GM21529 (cell line): ENCODE measurements around the gene ALDH1A2.

Experiments used
- ATAC-seq: cut with Tn5 transposase; IDR thresholded peaks from one replicate; pipeline ENCODE4 v1.9.1; 2021; ENCODE audit not compliant: unreplicated experiment

Gene ALDH1A2

DNA sequence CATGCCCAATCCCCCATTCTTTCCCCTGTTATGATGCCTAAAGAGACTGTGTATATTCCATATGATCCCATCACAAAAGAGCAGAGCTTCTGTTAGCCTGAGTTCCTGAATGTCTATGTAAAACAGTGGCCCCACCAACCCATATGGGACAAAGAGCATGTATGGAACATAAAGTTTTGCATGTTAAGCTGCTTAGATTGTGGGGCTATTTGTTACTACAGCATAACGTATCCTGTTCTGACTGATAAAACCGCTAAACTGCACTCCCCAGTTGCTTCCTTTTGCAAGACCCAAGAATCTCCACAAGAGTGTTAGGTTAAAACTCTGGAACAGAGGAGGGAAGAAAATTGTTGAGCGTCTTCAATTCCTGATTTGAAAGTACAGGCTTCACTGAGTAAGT lies 154.8 kb downstream of the ALDH1A2 start:
- ATAC-seq = no peak

DNA sequence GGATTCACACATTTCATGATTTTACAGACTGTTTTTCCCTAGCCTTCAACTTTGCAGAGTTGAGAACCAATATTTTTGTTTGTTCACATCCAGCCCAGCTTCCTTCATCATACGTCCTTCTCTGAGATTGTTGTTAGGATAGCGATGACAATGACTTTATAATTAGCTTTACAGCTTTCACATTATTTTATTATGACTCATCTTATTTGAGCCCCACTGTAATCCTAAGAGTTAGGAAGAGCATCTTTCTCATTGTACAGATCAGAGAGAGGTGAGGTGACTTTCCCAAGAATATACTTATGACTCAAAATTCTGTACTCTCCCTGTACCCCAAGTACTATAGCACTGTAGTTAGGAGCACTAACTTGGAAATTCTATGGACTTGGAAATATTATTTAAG lies 156.1 kb downstream of the ALDH1A2 start:
- no peak for ATAC-seq

- ATAC-seq = no peak
Observed at GRCh38 chr15:57903626-57904025, 161.9 kb downstream of the ALDH1A2 start.
